Mesenchymal stem cell (in vitro differentiated cells and primary cell): ENCODE measurements around the gene PAQR4.

Experiments used
- DNase-seq: peaks from one replicate; pipeline ENCODE4 v3.0.0-alpha.2; 2013
- H2AFZ ChIP-seq: one replicate; pipeline ENCODE4 v1.6.1; 2013; ENCODE audit warnings: low read depth, mild to moderate bottlenecking, control low read depth, inconsistent platforms, low read length, moderate library complexity
- H2AK5ac ChIP-seq: 2 replicates; pipeline ENCODE4 v1.6.1; 2013; ENCODE audit warnings: low read length, moderate library complexity, mild to moderate bottlenecking, inconsistent platforms; ENCODE audit not compliant: severe bottlenecking
- H2BK120ac ChIP-seq: one replicate; pipeline ENCODE4 v1.6.1; 2013; ENCODE audit warnings: low read depth, mild to moderate bottlenecking, inconsistent platforms, low read length, moderate library complexity
- H2BK12ac ChIP-seq, 2 experiments: one replicate each; pipeline ENCODE4 v1.6.1; 2013; ENCODE audit warnings: inconsistent platforms in 2 of 2, low read length in 2 of 2, mild to moderate bottlenecking in 2 of 2, moderate library complexity in 2 of 2, control low read depth in 1 of 2
- H2BK15ac ChIP-seq: one replicate; pipeline ENCODE4 v1.6.1; 2013; ENCODE audit warnings: mild to moderate bottlenecking, low read depth, inconsistent platforms; ENCODE audit not compliant: poor library complexity, severe bottlenecking
- H2BK5ac ChIP-seq: 2 replicates; pipeline ENCODE4 v1.6.1; 2013; ENCODE audit warnings: low read depth, mild to moderate bottlenecking, low read length, control low read depth, inconsistent platforms; ENCODE audit not compliant: poor library complexity, severe bottlenecking
- H3K14ac ChIP-seq, 2 experiments: one replicate each; pipeline ENCODE4 v1.6.1; 2013; ENCODE audit warnings: inconsistent platforms in 2 of 2, low read length in 2 of 2, control low read depth in 1 of 2, mild to moderate bottlenecking in 1 of 2, moderate library complexity in 1 of 2
- H3K18ac ChIP-seq, 2 experiments: one replicate each; pipeline ENCODE4 v1.6.1; 2013; ENCODE audit warnings: inconsistent platforms in 2 of 2, low read length in 2 of 2, control low read depth in 1 of 2, low read depth in 1 of 2, mild to moderate bottlenecking in 1 of 2
- H3K23ac ChIP-seq, 2 experiments: one replicate each; pipeline ENCODE4 v1.6.1; 2013; ENCODE audit warnings: inconsistent platforms in 2 of 2, low read length in 2 of 2, mild to moderate bottlenecking in 2 of 2, moderate library complexity in 2 of 2, control low read depth in 1 of 2
- H3K27ac ChIP-seq: 2 replicates; pipeline ENCODE4 v1.5.1; 2013; ENCODE audit warnings: mild to moderate bottlenecking, moderate library complexity, low read length, control low read depth, inconsistent platforms; ENCODE audit not compliant: poor library complexity, severe bottlenecking
- H3K27me3 ChIP-seq, 2 experiments: 2 replicates each; pipeline versions ENCODE4 v1.6.1 to v1.7.0; 2013; ENCODE audit warnings: low read length in 2 of 2, mild to moderate bottlenecking in 2 of 2, moderate library complexity in 2 of 2, control low read depth in 1 of 2, inconsistent platforms in 1 of 2; ENCODE audit not compliant: control insufficient read depth in 1 of 2, insufficient read depth in 1 of 2
- H3K36me3 ChIP-seq, 2 experiments: 2 replicates each; pipeline versions ENCODE4 v1.6.1 to v1.7.0; 2013; ENCODE audit warnings: low read length in 2 of 2, control low read depth in 1 of 2, inconsistent platforms in 1 of 2, low read depth in 1 of 2, mild to moderate bottlenecking in 1 of 2; ENCODE audit not compliant: insufficient read depth in 2 of 2, control insufficient read depth in 1 of 2
- H3K4ac ChIP-seq, 2 experiments: one replicate each; pipeline ENCODE4 v1.6.1; 2013; ENCODE audit warnings: inconsistent platforms in 2 of 2, low read length in 2 of 2, mild to moderate bottlenecking in 2 of 2, moderate library complexity in 2 of 2, control low read depth in 1 of 2, low read depth in 1 of 2
- H3K4me1 ChIP-seq: 2 replicates; pipeline ENCODE4 v1.6.1; 2013; ENCODE audit warnings: low read depth, low read length, control low read depth; ENCODE audit not compliant: control insufficient read depth, insufficient read depth
- H3K4me2 ChIP-seq: 2 replicates; pipeline ENCODE4 v1.6.1; 2013; ENCODE audit warnings: low read length, mild to moderate bottlenecking, inconsistent platforms; ENCODE audit not compliant: poor library complexity, severe bottlenecking
- H3K4me3 ChIP-seq, 2 experiments: 2 replicates each; pipeline versions ENCODE4 v1.5.1 to v1.7.0; 2013; ENCODE audit warnings: low read length in 2 of 2, mild to moderate bottlenecking in 2 of 2, control low read depth in 1 of 2, low read depth in 1 of 2; ENCODE audit not compliant: insufficient read depth in 1 of 2
- H3K79me1 ChIP-seq: replicated peaks from 2 replicates; pipeline ENCODE4 v1.6.1; 2013; ENCODE audit warnings: mild to moderate bottlenecking, control low read depth, low read length, inconsistent platforms; ENCODE audit not compliant: poor library complexity, severe bottlenecking
- H3K9ac ChIP-seq: 2 replicates; pipeline ENCODE4 v1.7.0; 2013; ENCODE audit warnings: mild to moderate bottlenecking, low read length, moderate library complexity
- H3K9me3 ChIP-seq: 2 replicates; pipeline ENCODE4 v1.7.0; 2013; ENCODE audit warnings: mild to moderate bottlenecking, low read length; ENCODE audit not compliant: control insufficient read depth
- H4K8ac ChIP-seq: one replicate; pipeline ENCODE4 v1.6.1; 2013; ENCODE audit warnings: inconsistent platforms, mild to moderate bottlenecking, low read length, moderate library complexity
- H4K91ac ChIP-seq: one replicate; pipeline ENCODE4 v1.6.1; 2013; ENCODE audit warnings: mild to moderate bottlenecking, low read length, inconsistent platforms
- WGBS: methylation state at CpG from one replicate; pipeline ENCODE4 v1.1.7; 2013; ENCODE audit warnings: mixed read lengths; 5-methylcytosine and 5-hydroxymethylcytosine counted together

PAQR4 gene

DNA sequence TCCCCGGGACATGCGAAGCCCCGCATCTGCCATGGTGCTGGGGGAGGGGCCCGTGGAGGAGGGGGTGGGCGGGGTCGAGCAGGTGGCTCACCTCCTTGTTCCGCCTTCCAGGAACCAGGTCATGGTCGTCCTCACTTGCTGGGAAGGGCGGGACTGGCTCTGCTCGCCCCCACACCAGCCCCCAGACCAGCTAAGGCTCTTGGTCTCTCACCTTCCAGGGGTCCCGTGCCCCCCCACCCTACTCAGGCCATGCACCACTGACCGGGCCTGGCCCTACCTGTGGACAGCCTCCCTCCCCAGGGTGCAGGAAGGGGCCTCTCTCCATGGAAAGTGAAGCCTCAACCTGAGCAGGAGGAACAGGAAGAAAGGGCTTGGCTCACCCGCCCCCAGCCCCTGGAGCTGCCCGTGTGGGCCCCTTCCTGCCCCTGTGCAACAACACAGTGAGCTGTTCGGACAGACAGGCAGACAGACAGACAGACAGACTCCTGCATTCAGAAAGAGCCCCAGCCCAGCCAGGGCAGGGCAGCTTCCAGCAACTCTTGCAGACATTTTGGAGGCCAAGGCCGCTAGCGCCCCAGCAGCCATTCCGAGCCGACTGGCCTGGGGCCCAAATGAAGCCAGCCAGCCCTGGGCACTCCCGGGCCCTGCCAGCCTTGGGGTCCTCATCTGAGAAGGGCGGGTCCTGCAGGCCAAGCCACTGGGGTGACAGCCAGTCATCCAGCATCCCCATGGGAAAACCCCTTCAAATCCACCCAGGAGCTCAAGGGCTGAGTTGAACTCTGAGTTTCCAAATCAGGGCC is 13.2 kb upstream of the PAQR4 start:
- Histone ChIP-seq H3K9ac (no peak overlapping the region), H4K8ac (no peak overlapping the region), H2BK120ac (no peak overlapping the region), H3K9me3 (no peaks in the 10 kb centered on the region), H3K4me3 (no peak overlapping the region), H3K27ac (no peak overlapping the region), H2AK5ac (no peak overlapping the region), H2BK5ac (no peak overlapping the region), H3K18ac (no peak overlapping the region), H3K27me3 (peaks cover 15 to 70% of the 10 kb centered on the region in 2 experiments), H3K4ac (no peak overlapping the region), H2BK15ac (no peak overlapping the region), H3K4me2 (no peak overlapping the region), H2BK12ac (no peak overlapping the region), H4K91ac (no peak overlapping the region), H3K23ac (no peak overlapping the region), H3K4me1 (peaks cover 2% of the 10 kb centered on the region), H3K36me3 (peaks cover 0 to 5% of the 10 kb centered on the region in 2 experiments), H3K14ac (no peak overlapping the region), H2AFZ (no peak overlapping the region), H3K79me1 (no peaks in the 10 kb centered on the region)
- DNase-seq, result no peak
- WGBS, result 59% methylated on average over 13 of the region's 21 CpGs

DNA sequence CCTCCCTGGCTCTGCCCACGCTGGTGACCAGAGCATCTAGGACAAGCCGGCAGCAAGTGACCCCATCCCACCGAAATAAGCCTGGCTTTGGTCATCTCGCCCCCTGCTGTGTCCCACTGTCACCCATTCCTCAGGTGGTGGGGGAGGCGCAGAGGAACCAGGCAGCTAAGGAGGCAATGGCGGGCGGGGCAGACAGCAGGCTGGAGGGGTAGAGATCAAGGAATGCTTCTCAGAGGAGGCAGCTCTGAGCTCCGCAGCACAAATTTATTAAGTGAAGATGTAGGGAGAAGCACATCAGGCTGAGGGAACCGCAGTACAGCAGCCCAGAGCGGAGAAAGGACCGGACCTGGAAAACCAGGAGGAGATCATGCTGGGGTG is 12.6 kb upstream of the PAQR4 start:
- 76% methylated on average over 11 of the region's 11 CpGs for WGBS
- H2AK5ac ChIP-seq, result no peak overlapping the region
- no peak overlapping the region for H3K18ac ChIP-seq
- H3K4ac ChIP-seq, result no peak overlapping the region
- H3K27me3 ChIP-seq, result peaks cover 15 to 72% of the 10 kb centered on the region in 2 experiments
- H3K79me1 ChIP-seq, result no peaks in the 10 kb centered on the region
- no peaks in the 10 kb centered on the region for H3K9me3 ChIP-seq
- H3K14ac ChIP-seq, result no peak overlapping the region
- no peak overlapping the region for H2AFZ ChIP-seq
- no peak overlapping the region for H2BK12ac ChIP-seq
- H4K8ac ChIP-seq, result no peak overlapping the region
- no peak overlapping the region for H2BK15ac ChIP-seq
- H3K4me3 ChIP-seq, result no peak overlapping the region
- H3K9ac ChIP-seq, result no peak overlapping the region
- H2BK5ac ChIP-seq, result no peak overlapping the region
- H3K36me3 ChIP-seq, result no peaks in the 10 kb centered on the region
- no peak overlapping the region for H3K4me2 ChIP-seq
- H2BK120ac ChIP-seq, result no peak overlapping the region
- no peak for DNase-seq
- H4K91ac ChIP-seq, result no peak overlapping the region
- H3K4me1 ChIP-seq, result peaks cover 2% of the 10 kb centered on the region
- H3K23ac ChIP-seq, result no peak overlapping the region
- no peak overlapping the region for H3K27ac ChIP-seq

DNA sequence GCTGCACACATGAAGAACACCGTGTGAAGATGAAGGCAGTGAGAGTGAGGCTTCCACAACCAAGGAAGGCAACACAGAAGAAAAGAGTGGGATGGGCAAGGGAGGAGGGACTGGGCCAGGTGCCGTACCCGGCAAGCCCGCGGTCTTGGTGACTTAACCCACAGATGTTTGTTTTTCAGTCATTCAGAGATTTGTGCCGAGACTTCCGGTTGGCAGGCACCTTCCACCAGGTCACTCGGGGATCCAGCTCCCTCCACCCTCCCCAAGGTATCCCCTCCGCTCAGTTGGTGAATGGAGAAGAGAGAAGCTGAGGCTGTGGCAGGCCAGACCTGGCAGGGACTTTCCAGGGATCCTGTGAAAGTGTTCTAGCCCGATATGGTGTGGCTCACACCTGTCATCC is 9.9 kb upstream of the PAQR4 start:
- Histone ChIP-seq H2AFZ (no peak overlapping the region), H3K27ac (no peak overlapping the region), H3K23ac (no peak overlapping the region), H4K91ac (no peak overlapping the region), H3K4me3 (no peak overlapping the region), H2AK5ac (no peak overlapping the region), H3K4me2 (no peak overlapping the region), H4K8ac (no peak overlapping the region), H3K14ac (no peak overlapping the region), H2BK5ac (no peak overlapping the region), H3K9me3 (no peaks in the 10 kb centered on the region), H3K79me1 (no peaks in the 10 kb centered on the region), H3K4ac (no peak overlapping the region), H3K9ac (no peak overlapping the region), H3K27me3 (peaks cover 37 to 79% of the 10 kb centered on the region in 2 experiments), H3K18ac (no peak overlapping the region), H3K36me3 (no peaks in the 10 kb centered on the region), H3K4me1 (peaks cover 15% of the 10 kb centered on the region), H2BK120ac (no peak overlapping the region), H2BK12ac (no peak overlapping the region), H2BK15ac (no peak overlapping the region)
- DNase-seq, result no peak
- 85% methylated on average over 10 of the region's 10 CpGs for WGBS

GRCh38 chr16:2960183-2961010 is 8.8 kb upstream of the PAQR4 start:
- H3K27ac ChIP-seq, result no peak overlapping the region
- H3K4ac ChIP-seq, result no peak overlapping the region
- DNase-seq, result no peak
- H3K9ac ChIP-seq, result no peak overlapping the region
- H3K4me1 ChIP-seq, result peaks cover 25% of the 10 kb centered on the region
- H2BK12ac ChIP-seq, result no peak overlapping the region
- no peaks in the 10 kb centered on the region for H3K9me3 ChIP-seq
- H3K4me3 ChIP-seq, result no peak overlapping the region
- 83% methylated on average over 17 of the region's 17 CpGs for WGBS
- H3K14ac ChIP-seq, result no peak overlapping the region
- H4K8ac ChIP-seq, result no peak overlapping the region
- no peak overlapping the region for H3K23ac ChIP-seq
- H3K36me3 ChIP-seq, result no peaks in the 10 kb centered on the region
- no peak overlapping the region for H2AK5ac ChIP-seq
- no peak overlapping the region for H2BK120ac ChIP-seq
- H3K27me3 ChIP-seq, result peaks cover 45 to 76% of the 10 kb centered on the region in 2 experiments
- no peaks in the 10 kb centered on the region for H3K79me1 ChIP-seq
- no peak overlapping the region for H3K18ac ChIP-seq
- H2AFZ ChIP-seq, result no peak overlapping the region
- no peak overlapping the region for H3K4me2 ChIP-seq
- no peak overlapping the region for H4K91ac ChIP-seq
- no peak overlapping the region for H2BK15ac ChIP-seq
- H2BK5ac ChIP-seq, result no peak overlapping the region
